HUES48 (cell line): ENCODE measurements around the gene NCK2.

Experiments
- H3K27ac ChIP-seq: one replicate; pipeline ENCODE4 v1.7.0; 2013; ENCODE audit warnings: low read depth, low read length, inconsistent platforms
- H3K27me3 ChIP-seq: 2 replicates; pipeline ENCODE4 v1.6.1; 2013; ENCODE audit warnings: mild to moderate bottlenecking, low read length; ENCODE audit not compliant: control insufficient read depth, insufficient read depth
- H3K36me3 ChIP-seq: 2 replicates; pipeline ENCODE4 v1.6.1; 2013; ENCODE audit warnings: low read length; ENCODE audit not compliant: control insufficient read depth, insufficient read depth
- H3K4me1 ChIP-seq: 2 replicates; pipeline ENCODE4 v1.6.1; 2013; ENCODE audit warnings: mild to moderate bottlenecking, low read length; ENCODE audit not compliant: control insufficient read depth, insufficient read depth
- H3K4me3 ChIP-seq: 2 replicates; pipeline ENCODE4 v1.5.1; 2013; ENCODE audit warnings: mild to moderate bottlenecking, low read depth, low read length
- H3K9ac ChIP-seq: 2 replicates; pipeline ENCODE4 v1.6.1; 2013; ENCODE audit warnings: mild to moderate bottlenecking, low read depth, low read length, moderate library complexity
- H3K9me3 ChIP-seq: 2 replicates; pipeline ENCODE4 v1.6.1; 2013; ENCODE audit warnings: low read length; ENCODE audit not compliant: control insufficient read depth, insufficient read depth

Gene NCK2

GRCh38 chr2:105777506-105778055 lies 32.9 kb downstream of the NCK2 start:
- H3K4me1 ChIP-seq, result peaks cover 24% of the 10 kb centered on the region
- H3K36me3 ChIP-seq, result no peaks in the 10 kb centered on the region
- H3K9me3 ChIP-seq, result no peaks in the 10 kb centered on the region
- H3K27me3 ChIP-seq, result no peaks in the 10 kb centered on the region
- no peak overlapping the region for H3K9ac ChIP-seq
- H3K4me3 ChIP-seq, result no peak overlapping the region
- H3K27ac ChIP-seq, result no peak overlapping the region

GRCh38 chr2:105778080-105778607 lies 33.4 kb downstream of the NCK2 start:
- Histone ChIP-seq H3K27me3 (no peaks in the 10 kb centered on the region), H3K36me3 (no peaks in the 10 kb centered on the region), H3K27ac (no peak overlapping the region), H3K9ac (no peak overlapping the region), H3K4me1 (peaks cover 24% of the 10 kb centered on the region), H3K9me3 (no peaks in the 10 kb centered on the region), H3K4me3 (no peak overlapping the region)

- Histone ChIP-seq H3K9me3 (no peaks in the 10 kb centered on the region), H3K36me3 (no peaks in the 10 kb centered on the region)
These were observed 34.7 kb downstream of the NCK2 start for GRCh38 chr2:105779394-105779793.

GRCh38 chr2:105780606-105781005 lies 35.9 kb downstream of the NCK2 start:
- no peaks in the 10 kb centered on the region for H3K36me3 ChIP-seq
- no peaks in the 10 kb centered on the region for H3K27me3 ChIP-seq
- no peak overlapping the region for H3K4me3 ChIP-seq
- peaks cover 26% of the 10 kb centered on the region for H3K4me1 ChIP-seq
- no peaks in the 10 kb centered on the region for H3K9me3 ChIP-seq
- H3K9ac ChIP-seq, result no peak overlapping the region
- H3K27ac ChIP-seq, result no peak overlapping the region

More at GRCh38 chr2:105779394-105779793, 34.7 kb downstream of the NCK2 start:
- peaks cover 25% of the 10 kb centered on the region for H3K4me1 ChIP-seq
- H3K4me3 ChIP-seq, result no peak overlapping the region
- no peaks in the 10 kb centered on the region for H3K27me3 ChIP-seq
- H3K9ac ChIP-seq, result no peak overlapping the region
- H3K27ac ChIP-seq, result no peak overlapping the region

- Histone ChIP-seq H3K27ac (no peak overlapping the region), H3K4me1 (peaks cover 24% of the 10 kb centered on the region), H3K36me3 (no peaks in the 10 kb centered on the region), H3K4me3 (no peak overlapping the region), H3K27me3 (no peaks in the 10 kb centered on the region), H3K9me3 (no peaks in the 10 kb centered on the region), H3K9ac (no peak overlapping the region)
These were observed 36.7 kb downstream of the NCK2 start for GRCh38 chr2:105781274-105781978.

GRCh38 chr2:105782123-105782522 lies 37.4 kb downstream of the NCK2 start:
- H3K27ac ChIP-seq, result no peak overlapping the region
- H3K9ac ChIP-seq, result no peak overlapping the region
- H3K36me3 ChIP-seq, result no peaks in the 10 kb centered on the region
- H3K4me3 ChIP-seq, result no peak overlapping the region
- peaks cover 24% of the 10 kb centered on the region for H3K4me1 ChIP-seq
- no peaks in the 10 kb centered on the region for H3K27me3 ChIP-seq
- H3K9me3 ChIP-seq, result no peaks in the 10 kb centered on the region

- H3K4me1 ChIP-seq, result peaks cover 21% of the 10 kb centered on the region
- no peaks in the 10 kb centered on the region for H3K27me3 ChIP-seq
- no peak overlapping the region for H3K9ac ChIP-seq
- no peaks in the 10 kb centered on the region for H3K36me3 ChIP-seq
- H3K4me3 ChIP-seq, result no peak overlapping the region
- no peak overlapping the region for H3K27ac ChIP-seq
- H3K9me3 ChIP-seq, result no peaks in the 10 kb centered on the region
These were observed 37.9 kb downstream of the NCK2 start for GRCh38 chr2:105782646-105783045.

GRCh38 chr2:105783151-105783738 lies 38.5 kb downstream of the NCK2 start:
- H3K27me3 ChIP-seq, result no peaks in the 10 kb centered on the region
- peaks cover 24% of the 10 kb centered on the region for H3K4me1 ChIP-seq
- H3K4me3 ChIP-seq, result no peak overlapping the region
- no peaks in the 10 kb centered on the region for H3K9me3 ChIP-seq
- H3K9ac ChIP-seq, result no peak overlapping the region
- no peak overlapping the region for H3K27ac ChIP-seq
- no peaks in the 10 kb centered on the region for H3K36me3 ChIP-seq

GRCh38 chr2:105783972-105784371 lies 39.3 kb downstream of the NCK2 start:
- H3K27me3 ChIP-seq, result no peaks in the 10 kb centered on the region
- H3K4me3 ChIP-seq, result no peak overlapping the region
- H3K27ac ChIP-seq, result no peak overlapping the region
- H3K36me3 ChIP-seq, result no peaks in the 10 kb centered on the region
- H3K4me1 ChIP-seq, result peaks cover 24% of the 10 kb centered on the region
- H3K9me3 ChIP-seq, result no peaks in the 10 kb centered on the region
- no peak overlapping the region for H3K9ac ChIP-seq

GRCh38 chr2:105784589-105784988 lies 39.9 kb downstream of the NCK2 start:
- no peak overlapping the region for H3K9ac ChIP-seq

More at GRCh38 chr2:105784589-105784988, 39.9 kb downstream of the NCK2 start:
- H3K4me3 ChIP-seq, result no peak overlapping the region
- no peaks in the 10 kb centered on the region for H3K9me3 ChIP-seq
- H3K4me1 ChIP-seq, result peaks cover 25% of the 10 kb centered on the region
- H3K36me3 ChIP-seq, result no peaks in the 10 kb centered on the region
- H3K27me3 ChIP-seq, result no peaks in the 10 kb centered on the region
- H3K27ac ChIP-seq, result no peak overlapping the region
